IMR-90 (cell line): ENCODE data around the gene RCAN2. TPM values are rescaled to one million over a fixed set of nuclear protein-coding genes. Genes with fewer than 3 reads are reported as not detected.

ENCODE experiments used
- ATAC-seq: fragments of 200-7000 bp; cut with Tn5 transposase; 2 replicates; pipeline ENCODE4 v1.9.1; 2020; ENCODE audit warnings: low read depth, mild to moderate bottlenecking, moderate library complexity
- BruUV-seq: library from RNA; stranded (reverse); fragments of 400-500 nt; replicated peaks from 2 replicates; lab custom pipeline; 2021; lab: Mats Ljungman, UMichigan
- CTCF ChIA-PET: fragments of 300-600 bp; formaldehyde crosslinking; extraction: SDS; loops from one replicate; lab custom pipeline; 2021; ENCODE audit warnings: antibody characterized with exemption; lab: Yijun Ruan, JAX
- POLR2A ChIA-PET: fragments of 300-600 bp; sonication (Branson Sonifier 250); formaldehyde crosslinking; loops from one replicate; lab custom pipeline; 2022; ENCODE audit warnings: antibody characterized with exemption; ENCODE audit not compliant: unreplicated experiment; lab: Charles Lee
- DNase-seq: peaks from one replicate; pipeline ENCODE4 v3.0.0; 2013
- H2AFZ ChIP-seq: replicated peaks from 2 replicates; pipeline ENCODE3; 2013; ENCODE audit warnings: low read length, mild to moderate bottlenecking; ENCODE audit not compliant: poor library complexity
- H2AK5ac ChIP-seq: 2 replicates; pipeline ENCODE4 v1.6.1; 2013; ENCODE audit warnings: low read depth, low read length, inconsistent platforms
- H2AK9ac ChIP-seq: replicated peaks from 2 replicates; pipeline ENCODE3; 2013; ENCODE audit warnings: mild to moderate bottlenecking, low read depth, low read length, moderate library complexity; ENCODE audit not compliant: poor library complexity
- H2BK120ac ChIP-seq: 2 replicates; pipeline ENCODE4 v1.6.1; 2013; ENCODE audit warnings: low read depth, low read length, inconsistent platforms
- H2BK15ac ChIP-seq: 3 replicates; pipeline ENCODE4 v1.6.1; 2013; ENCODE audit warnings: low read depth, low read length, inconsistent platforms
- H2BK20ac ChIP-seq: 2 replicates; pipeline ENCODE4 v1.6.1; 2013; ENCODE audit warnings: low read depth, mild to moderate bottlenecking, inconsistent platforms, low read length, moderate library complexity
- H2BK5ac ChIP-seq: 2 replicates; pipeline ENCODE4 v1.6.1; 2013; ENCODE audit warnings: mild to moderate bottlenecking, low read depth, low read length, inconsistent platforms; ENCODE audit not compliant: poor library complexity, severe bottlenecking
- H3K14ac ChIP-seq: replicated peaks from 2 replicates; pipeline ENCODE4 v1.6.1; 2013; ENCODE audit warnings: low read depth, low read length, inconsistent platforms
- H3K18ac ChIP-seq: 2 replicates; pipeline ENCODE4 v1.6.1; 2013; ENCODE audit warnings: low read depth, low read length, control low read depth
- H3K23ac ChIP-seq: 2 replicates; pipeline ENCODE4 v1.6.1; 2013; ENCODE audit warnings: low read depth, low read length, inconsistent platforms
- H3K27ac ChIP-seq: 2 replicates; pipeline ENCODE4 v1.5.1; 2013; ENCODE audit warnings: mild to moderate bottlenecking, control low read depth, low read length; ENCODE audit not compliant: insufficient read depth
- H3K27me3 ChIP-seq: 2 replicates; pipeline ENCODE4 v1.6.1; 2013; ENCODE audit warnings: low read length; ENCODE audit not compliant: control insufficient read depth, insufficient read depth
- H3K36me3 ChIP-seq: 2 replicates; pipeline ENCODE4 v1.6.1; 2013; ENCODE audit warnings: low read length, mixed read lengths; ENCODE audit not compliant: control insufficient read depth, insufficient read depth
- H3K4ac ChIP-seq: 2 replicates; pipeline ENCODE4 v1.6.1; 2013; ENCODE audit warnings: low read depth, low read length, inconsistent platforms
- H3K4me1 ChIP-seq: 2 replicates; pipeline ENCODE4 v1.6.1; 2013; ENCODE audit warnings: low read length, mixed read lengths; ENCODE audit not compliant: control insufficient read depth, insufficient read depth
- H3K4me2 ChIP-seq: 2 replicates; pipeline ENCODE4 v1.6.1; 2013; ENCODE audit warnings: low read depth, mild to moderate bottlenecking, control low read depth, low read length, moderate library complexity
- H3K4me3 ChIP-seq: 2 replicates; pipeline ENCODE4 v1.5.1; 2013; ENCODE audit warnings: low read depth, mild to moderate bottlenecking, control low read depth, low read length, moderate library complexity; ENCODE audit not compliant: insufficient read depth
- H3K56ac ChIP-seq: 2 replicates; pipeline ENCODE4 v1.6.1; 2013; ENCODE audit warnings: low read length, inconsistent platforms; ENCODE audit not compliant: insufficient read depth; ENCODE audit errors: extremely low read depth
- H3K79me1 ChIP-seq, 2 experiments: 2 replicates each; pipeline ENCODE4 v1.6.1; 2013; ENCODE audit warnings: low read length in 2 of 2, inconsistent platforms in 1 of 2, low read depth in 1 of 2
- H3K9ac ChIP-seq: 2 replicates; pipeline ENCODE4 v1.6.1; 2013; ENCODE audit warnings: low read depth, low read length, control low read depth
- H3K9me1 ChIP-seq: 2 replicates; pipeline ENCODE4 v1.6.1; 2013; ENCODE audit warnings: low read length, inconsistent platforms; ENCODE audit not compliant: insufficient read depth
- H3K9me3 ChIP-seq: 2 replicates; pipeline ENCODE4 v1.6.1; 2013; ENCODE audit warnings: low read length; ENCODE audit not compliant: control insufficient read depth, insufficient read depth
- H4K20me1 ChIP-seq: 2 replicates; pipeline ENCODE4 v1.6.1; 2013; ENCODE audit warnings: low read length, inconsistent platforms; ENCODE audit not compliant: insufficient read depth
- H4K5ac ChIP-seq: 2 replicates; pipeline ENCODE4 v1.6.1; 2013; ENCODE audit warnings: mild to moderate bottlenecking, low read depth, low read length, control low read depth
- H4K8ac ChIP-seq, 2 experiments: 2 replicates each; pipeline ENCODE4 v1.6.1; 2013; ENCODE audit warnings: low read depth in 2 of 2, low read length in 2 of 2, control low read depth in 1 of 2, inconsistent platforms in 1 of 2
- H4K91ac ChIP-seq: 2 replicates; pipeline ENCODE4 v1.6.1; 2013; ENCODE audit warnings: low read depth, low read length, inconsistent platforms; ENCODE audit not compliant: insufficient read depth
- BHLHE40 ChIP-seq: fragments of 150-350 bp; IDR thresholded peaks from 2 replicates; pipeline ENCODE4 v1.6.1; 2016; ENCODE audit warnings: mild to moderate bottlenecking, low read depth, low read length
- CEBPB ChIP-seq: IDR thresholded peaks from 2 replicates; pipeline ENCODE4 v1.6.1; 2012; ENCODE audit warnings: low read depth, low read length, improper control_type of control experiment
- CHD1 ChIP-seq: IDR thresholded peaks from 2 replicates; pipeline ENCODE4 v1.6.1; 2012; ENCODE audit warnings: low read depth, low read length, improper control_type of control experiment
- CTCF ChIP-seq: conservative IDR thresholded peaks from 2 replicates; pipeline ENCODE4 v1.5.1; 2012; ENCODE audit warnings: mild to moderate bottlenecking, low read depth, low read length, improper control_type of control experiment
- ELK1 ChIP-seq: fragments of 150-350 bp; IDR thresholded peaks from 2 replicates; pipeline ENCODE4 v1.6.1; 2016; ENCODE audit warnings: low read depth, mild to moderate bottlenecking, low read length, moderate library complexity, borderline replicate concordance
- FOS ChIP-seq: fragments of 150-350 bp; IDR thresholded peaks from 2 replicates; pipeline ENCODE4 v1.6.1; 2016; ENCODE audit warnings: low read depth, low read length
- MAFK ChIP-seq: IDR thresholded peaks from 2 replicates; pipeline ENCODE4 v1.6.1; 2012; ENCODE audit warnings: low read depth, low read length, improper control_type of control experiment
- MAZ ChIP-seq: IDR thresholded peaks from 2 replicates; pipeline ENCODE4 v1.6.1; 2012; ENCODE audit warnings: low read depth, mild to moderate bottlenecking, low read length, improper control_type of control experiment, moderate library complexity, borderline replicate concordance
- NFE2L2 ChIP-seq: fragments of 150-350 bp; IDR thresholded peaks from 2 replicates; pipeline ENCODE4 v1.6.1; 2016; ENCODE audit warnings: low read depth, mild to moderate bottlenecking, low read length
- POLR2A ChIP-seq: IDR thresholded peaks from 2 replicates; pipeline ENCODE4 v1.6.1; 2012; ENCODE audit warnings: mild to moderate bottlenecking, low read depth, low read length
- RAD21 ChIP-seq: IDR thresholded peaks from 2 replicates; pipeline ENCODE4 v1.6.1; 2012; ENCODE audit warnings: low read length, improper control_type of control experiment
- RCOR1 ChIP-seq: IDR thresholded peaks from 2 replicates; pipeline ENCODE4 v1.6.1; 2012; ENCODE audit warnings: mild to moderate bottlenecking, low read length, improper control_type of control experiment; ENCODE audit not compliant: insufficient replicate concordance
- RFX5 ChIP-seq: IDR thresholded peaks from 2 replicates; pipeline ENCODE4 v1.8.0; 2012; ENCODE audit warnings: low read depth, mild to moderate bottlenecking, low read length, moderate library complexity
- SMC3 ChIP-seq: fragments of 150-350 bp; IDR thresholded peaks from 2 replicates; pipeline ENCODE4 v1.6.1; 2016; ENCODE audit warnings: low read depth, mild to moderate bottlenecking, antibody characterized with exemption, low read length, moderate library complexity
- USF2 ChIP-seq: fragments of 150-350 bp; IDR thresholded peaks from 2 replicates; pipeline ENCODE4 v1.6.1; 2017; ENCODE audit warnings: mild to moderate bottlenecking, antibody characterized with exemption, low read length, low read depth
- WGBS, 2 experiments: methylation state at CpG; one replicate each; pipeline versions ENCODE4 v1.1.5 to v1.1.7; 2013; ENCODE audit warnings: missing lambda C conversion rate in 2 of 2; ENCODE audit not compliant: insufficient read length in 1 of 2; ENCODE audit errors: extremely low coverage in 2 of 2; 5-methylcytosine and 5-hydroxymethylcytosine counted together
- dilution Hi-C: fragments of 300-500 bp; cut with HindIII; formaldehyde crosslinking; loops from one replicate; pipeline ENCODE4 v1.14.3; 2018; ENCODE audit warnings: low sequenced_read_pairs; ENCODE audit not compliant: unreplicated experiment
- in situ Hi-C: fragments of 300-500 bp; cut with MboI; formaldehyde crosslinking; loops from 3 replicates; pipeline ENCODE4 v1.14.3; 2019; ENCODE audit warnings: low sequenced_read_pairs, inconsistent platforms, mixed read lengths
- intact Hi-C: fragments of 100-400 bp; cut with micrococcal nuclease; formaldehyde crosslinking; loops from 2 replicates; pipeline ENCODE4 v1.10.0; 2022
- polyA plus RNA-seq, 3 experiments: library from polyadenylated mRNA; depleted of rRNA; stranded (reverse); fragments of >200 nt; gene quantifications; 2 replicates each; pipeline ENCODE4 v1.2.3, GENCODE V29; 2012; ENCODE audit warnings: low replicate concordance in 1 of 3
- total RNA-seq: library from RNA; depleted of rRNA; stranded (reverse); fragments of >200 nt; gene quantifications from 2 replicates; pipeline ENCODE4 v1.2.3, GENCODE V29; 2012

The RCAN2 gene
- total and polyA plus RNA-seq, 2 of the 4 experiments (the other 2 are of a cell fraction): 1.3 to 1.8 TPM

GRCh38 chr6:46465294-46466165 is 25.7 kb downstream of the RCAN2 start:
- no peak overlapping the region for H2AK5ac ChIP-seq
- no peak overlapping the region for H3K56ac ChIP-seq
- POLR2A ChIA-PET: interaction anchor here (0.5 kb wide), 1 partner anchor 20 kb away, joined by 3 read pairs; no protein-coding TSS in a partner anchor
- no peak overlapping the region for H3K27ac ChIP-seq
- intact Hi-C loops: no loop called here
- dilution Hi-C loops: no loop called here
- H2AK9ac ChIP-seq: no peak overlapping the region
- in situ Hi-C loops: no loop called here
- no peaks in the 10 kb centered on the region for H3K79me1 ChIP-seq
- BruUV-seq: no TSS peak
- H3K4me3 ChIP-seq: no peak overlapping the region
- H2BK120ac ChIP-seq: no peak overlapping the region
- no peaks in the 10 kb centered on the region for H4K20me1 ChIP-seq
- no peaks in the 10 kb centered on the region for H3K9me1 ChIP-seq
- H4K8ac ChIP-seq: no peak overlapping the region
- no peaks in the 10 kb centered on the region for H3K9me3 ChIP-seq
- no peak overlapping the region for H2AFZ ChIP-seq
- H4K91ac ChIP-seq: no peak overlapping the region
- ATAC-seq (no peak), DNase-seq (peak; percentile 22)
- H3K36me3 ChIP-seq: no peaks in the 10 kb centered on the region
- H4K5ac ChIP-seq: no peak overlapping the region
- no peak overlapping the region for H3K4ac ChIP-seq
- H3K27me3 ChIP-seq: no peaks in the 10 kb centered on the region
- no peak overlapping the region for H2BK5ac ChIP-seq
- H2BK15ac ChIP-seq: no peak overlapping the region
- H3K4me1 ChIP-seq: 0 out of 2 replicates have a peak, but pooled peaks cover 3% of the 10 kb centered on the region
- no peak overlapping the region for H3K9ac ChIP-seq
- no peak overlapping the region for H3K14ac ChIP-seq
- H3K18ac ChIP-seq: no peak overlapping the region
- no peak overlapping the region for H3K4me2 ChIP-seq
- H2BK20ac ChIP-seq: no peak overlapping the region
- no peak overlapping the region for H3K23ac ChIP-seq
- CTCF ChIA-PET: no interaction called here
- WGBS, 2 experiments: no CpG with 5 or more reads among the region's 4 CpGs
- TF ChIP-seq CEBPB (no peak), USF2 (no peak), ELK1 (no peak), RCOR1 (no peak), NFE2L2 (no peak), CHD1 (no peak), RFX5 (no peak), SMC3 (no peak), BHLHE40 (no peak), MAFK (no peak), POLR2A (no peak), CTCF (no peak), FOS (no peak), MAZ (no peak), RAD21 (no peak)
